ENCODE data around the gene THOP1. TPM values are rescaled to one million over a fixed set of nuclear protein-coding genes. Genes with fewer than 3 reads are reported as not detected.
A peak's percentile ranks its signal among the peaks of the same experiment; 100 is the strongest.

THOP1 gene
- total RNA-seq, 4 donors from 2014 or later = 31.6 to 55.0 (median 41.4) TPM

DNA sequence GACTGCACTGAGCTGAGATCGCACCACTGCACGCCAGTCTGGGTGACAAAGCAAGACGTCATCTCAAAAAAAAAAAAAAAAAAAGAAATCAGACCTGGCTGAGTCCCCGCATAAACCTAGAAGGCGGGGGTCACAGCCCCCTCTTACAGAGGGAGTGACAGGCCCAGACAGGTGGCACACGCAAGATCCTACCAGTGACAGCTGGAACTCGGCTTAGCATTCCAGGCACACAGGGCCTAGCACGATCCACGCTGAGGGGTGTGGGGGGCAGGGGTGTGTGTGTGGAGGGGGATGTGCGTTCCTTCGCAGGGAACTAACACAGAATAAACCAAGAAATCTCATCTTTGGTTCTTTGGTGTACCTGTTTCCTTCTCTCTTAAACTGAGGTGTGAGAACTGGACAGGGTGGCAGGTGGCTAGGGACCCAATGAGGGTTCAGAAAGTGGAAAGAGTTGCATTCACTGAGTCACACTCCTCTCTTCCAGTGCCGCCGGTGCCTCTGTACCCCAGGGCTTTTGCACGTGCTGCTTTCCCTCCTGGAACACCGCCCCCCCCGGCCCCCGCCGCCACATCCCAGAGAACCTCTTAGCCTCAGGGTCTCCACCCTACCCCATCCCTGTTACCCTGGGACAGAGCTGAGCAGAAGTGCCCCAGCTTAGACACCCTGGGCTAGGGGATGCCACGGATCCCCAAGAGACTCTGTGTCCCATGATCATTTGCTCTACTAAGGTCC, 7.2 kb upstream of the THOP1 start:
- no peaks in the 10 kb centered on the region for H3K27me3 ChIP-seq
- WGBS = 85% methylated on average over 16 of the region's 19 CpGs
- H3K36me3 ChIP-seq = peaks cover 11% of the 10 kb centered on the region
- H3K4me1 ChIP-seq = peaks cover 42% of the 10 kb centered on the region
- no peak for TF ChIP-seq CTCF (IDR thresholded peaks at IDR 0.05)
- TF ChIP-seq EP300 (IDR thresholded peaks at IDR 0.05) = no peak
- no peak for TF ChIP-seq POLR2A (IDR thresholded peaks at IDR 0.05)
- no peak for TF ChIP-seq POLR2AphosphoS5 (IDR thresholded peaks at IDR 0.05)
- no peak for DNase-seq (ENCODE audit: low spot score in 2 of 2)
- H3K4me3 ChIP-seq = no peak overlapping the region
- no peaks in the 10 kb centered on the region for H3K9me3 ChIP-seq
- H3K27ac ChIP-seq = no peak overlapping the region

GRCh38 chr19:2779121-2779740, 6.1 kb upstream of the THOP1 start:
- TF ChIP-seq POLR2AphosphoS5 (IDR thresholded peaks at IDR 0.05) = no peak
- TF ChIP-seq EP300 (IDR thresholded peaks at IDR 0.05) = no peak
- no peak for TF ChIP-seq POLR2A (IDR thresholded peaks at IDR 0.05)
- peaks cover 52% of the 10 kb centered on the region for H3K4me1 ChIP-seq
- no peak overlapping the region for H3K4me3 ChIP-seq
- WGBS = 77% methylated on average over 12 of the region's 14 CpGs
- peaks cover 11% of the 10 kb centered on the region for H3K36me3 ChIP-seq
- no peaks in the 10 kb centered on the region for H3K9me3 ChIP-seq
- no peaks in the 10 kb centered on the region for H3K27me3 ChIP-seq
- no peak overlapping the region for H3K27ac ChIP-seq
- DNase-seq (ENCODE audit: low spot score in 2 of 2) = no peak

DNA sequence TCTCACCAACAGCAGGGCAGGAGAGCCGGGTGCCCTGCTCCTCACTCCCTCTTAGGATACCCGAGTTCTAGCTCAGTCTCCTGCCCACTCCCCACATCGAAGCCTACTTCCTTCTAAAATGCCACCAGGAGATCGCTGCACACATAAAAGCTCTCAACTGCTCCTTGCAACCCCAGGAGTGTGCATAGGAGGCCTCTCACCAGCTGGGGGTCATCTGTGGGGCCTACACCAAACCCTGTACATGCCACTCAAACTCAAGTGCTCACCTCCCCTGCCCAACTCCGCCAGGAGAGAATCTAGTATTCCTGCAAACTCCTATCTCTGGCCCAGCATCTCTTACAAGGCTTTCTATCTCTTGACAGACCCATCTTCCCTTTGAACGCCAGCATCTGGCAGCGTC, 5.0 kb upstream of the THOP1 start:
- Histone ChIP-seq H3K27ac (no peak overlapping the region), H3K4me1 (peaks cover 52% of the 10 kb centered on the region)
- no peak for TF ChIP-seq POLR2A (IDR thresholded peaks at IDR 0.05)
- TF ChIP-seq CTCF (IDR thresholded peaks at IDR 0.05) = no peak
- TF ChIP-seq POLR2AphosphoS5 (IDR thresholded peaks at IDR 0.05) = no peak
- TF ChIP-seq EP300 (IDR thresholded peaks at IDR 0.05) = no peak

DNA sequence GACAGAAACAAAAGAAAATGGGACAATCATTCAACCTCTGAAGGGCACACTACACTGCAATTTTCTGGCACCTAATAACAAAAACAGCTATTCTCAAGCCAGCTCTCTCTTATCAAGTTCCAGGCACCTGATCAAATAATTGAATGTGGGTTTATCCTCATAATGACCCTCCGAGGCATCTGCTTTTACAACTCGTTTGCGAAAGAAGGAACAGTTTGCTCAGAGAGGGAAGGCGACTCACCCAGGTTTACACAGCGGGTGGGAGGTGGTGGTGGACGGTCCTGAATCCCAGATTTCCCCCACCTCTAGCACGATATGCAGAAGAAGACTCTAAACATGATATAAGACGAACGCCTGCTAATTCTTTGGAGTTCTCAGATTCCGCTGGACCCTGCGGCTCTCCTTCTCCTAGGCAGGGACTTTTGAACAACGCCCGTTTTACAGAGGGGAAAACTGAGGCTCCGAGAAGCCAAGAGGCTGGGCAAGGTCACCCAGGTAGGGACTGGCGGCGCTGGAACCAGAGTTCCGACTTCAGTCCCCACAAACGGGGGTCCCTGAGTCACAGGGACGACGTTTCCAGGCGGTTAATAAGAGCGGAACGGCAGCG, 2.9 kb upstream of the THOP1 start:
- 5% methylated on average over 14 of the region's 24 CpGs for WGBS
- Histone ChIP-seq H3K36me3 (peaks cover 8% of the 10 kb centered on the region), H3K4me3 (peak overlapping the region; percentile 84), H3K27ac (peak overlapping the region; percentile 82), H3K4me1 (peaks cover 66% of the 10 kb centered on the region), H3K27me3 (no peaks in the 10 kb centered on the region), H3K9me3 (no peaks in the 10 kb centered on the region)
- no peak for TF ChIP-seq POLR2AphosphoS5 (IDR thresholded peaks at IDR 0.05)
- no peak for DNase-seq (ENCODE audit: low spot score in 2 of 2)

More for the DNA sequence above, 5.0 kb upstream of the THOP1 start:
- WGBS = 92% methylated on average over 7 of the region's 7 CpGs
- Histone ChIP-seq H3K36me3 (peaks cover 11% of the 10 kb centered on the region), H3K9me3 (no peaks in the 10 kb centered on the region), H3K27me3 (no peaks in the 10 kb centered on the region), H3K4me3 (no peak overlapping the region)
- no peak for DNase-seq (ENCODE audit: low spot score in 2 of 2)

GRCh38 chr19:2782936-2783780, 2.1 kb upstream of the THOP1 start, which contains the start of gene SGTA:
Gene SGTA, minus strand, starts transcription at chr19:2783273. Its CDS starts 14,205 bp downstream, at chr19:2769068.
- 2% methylated on average over 35 of the region's 68 CpGs for whole genome bisulfite sequencing
- TF ChIP-seq EP300 (IDR thresholded peaks at IDR 0.05) = no peak
- peak in 1 of 2 donors; percentile 58 for TF ChIP-seq POLR2A (IDR thresholded peaks at IDR 0.05)
- peak; percentile 34 to 64 for TF ChIP-seq CTCF (IDR thresholded peaks at IDR 0.05)
- TF ChIP-seq POLR2AphosphoS5 (IDR thresholded peaks at IDR 0.05) = peak; percentile 2 to 94 (median 24)

More at GRCh38 chr19:2782936-2783780, 2.1 kb upstream of the THOP1 start, which contains the start of gene SGTA:
- Histone ChIP-seq H3K4me1 (peaks cover 65% of the 10 kb centered on the region), H3K36me3 (peaks cover 5% of the 10 kb centered on the region), H3K9me3 (no peaks in the 10 kb centered on the region), H3K27ac (peak within 1 kb of the TSS; percentile 82), H3K27me3 (no peaks in the 10 kb centered on the region), H3K4me3 (peak within 1 kb of the TSS; percentile 84)
- peak; percentile 99 for DNase-seq (ENCODE audit: low spot score in 2 of 2)
